Measurements from ENCODE around the gene EPB41L4B.

EPB41L4B gene

GRCh38 chr9:109331353-109331752 is 10.5 kb upstream of the EPB41L4B start:
- Mint-ChIP-seq H3K27me3 (peaks cover 13% of the 10 kb centered on the region), H3K9me3 (no peaks in the 10 kb centered on the region)

GRCh38 chr9:109329638-109330258 is 8.9 kb upstream of the EPB41L4B start:
- no peaks in the 10 kb centered on the region for H3K9me3 Mint-ChIP-seq
- peaks cover 16% of the 10 kb centered on the region for H3K27me3 Mint-ChIP-seq
- no peak overlapping the region for H3K27ac Mint-ChIP-seq

More at GRCh38 chr9:109331353-109331752, 10.5 kb upstream of the EPB41L4B start:
- Mint-ChIP-seq H3K4me1 (no peaks in the 10 kb centered on the region), H3K27ac (no peak overlapping the region), H3K4me3 (no peak overlapping the region), H3K36me3 (no peaks in the 10 kb centered on the region)

GRCh38 chr9:109328978-109329637 is 8.2 kb upstream of the EPB41L4B start:
- Mint-ChIP-seq H3K4me3 (no peak overlapping the region), H3K4me1 (no peaks in the 10 kb centered on the region), H3K27me3 (peaks cover 19% of the 10 kb centered on the region), H3K9me3 (no peaks in the 10 kb centered on the region), H3K27ac (no peak overlapping the region), H3K36me3 (no peaks in the 10 kb centered on the region)

More at GRCh38 chr9:109329638-109330258, 8.9 kb upstream of the EPB41L4B start:
- no peaks in the 10 kb centered on the region for H3K4me1 Mint-ChIP-seq
- no peaks in the 10 kb centered on the region for H3K36me3 Mint-ChIP-seq
- no peak overlapping the region for H3K4me3 Mint-ChIP-seq

GRCh38 chr9:109325089-109325488 is 4.2 kb upstream of the EPB41L4B start:
- peaks cover 33% of the 10 kb centered on the region for H3K27me3 Mint-ChIP-seq
- H3K4me1 Mint-ChIP-seq, result peaks cover 4% of the 10 kb centered on the region
- no peaks in the 10 kb centered on the region for H3K9me3 Mint-ChIP-seq
- no peak overlapping the region for H3K4me3 Mint-ChIP-seq
- no peak overlapping the region for H3K27ac Mint-ChIP-seq
- H3K36me3 Mint-ChIP-seq, result no peaks in the 10 kb centered on the region

GRCh38 chr9:109323771-109324170 is 2.9 kb upstream of the EPB41L4B start:
- Mint-ChIP-seq H3K4me3 (no peak overlapping the region), H3K9me3 (no peaks in the 10 kb centered on the region), H3K4me1 (peaks cover 7% of the 10 kb centered on the region), H3K36me3 (no peaks in the 10 kb centered on the region), H3K27me3 (peaks cover 37% of the 10 kb centered on the region), H3K27ac (no peak overlapping the region)

- no peak overlapping the region for H3K27ac Mint-ChIP-seq
- H3K9me3 Mint-ChIP-seq, result no peaks in the 10 kb centered on the region
- H3K36me3 Mint-ChIP-seq, result no peaks in the 10 kb centered on the region
- H3K4me3 Mint-ChIP-seq, result peak overlapping the region; percentile 75
- peaks cover 42% of the 10 kb centered on the region for H3K27me3 Mint-ChIP-seq
- H3K4me1 Mint-ChIP-seq, result peaks cover 7% of the 10 kb centered on the region
Measured at GRCh38 chr9:109321727-109322126, 868 bp upstream of the EPB41L4B start.

- Mint-ChIP-seq H3K4me3 (no peak overlapping the region), H3K27ac (no peak overlapping the region), H3K36me3 (no peaks in the 10 kb centered on the region), H3K27me3 (peaks cover 55% of the 10 kb centered on the region), H3K9me3 (no peaks in the 10 kb centered on the region), H3K4me1 (peaks cover 7% of the 10 kb centered on the region)
Measured at GRCh38 chr9:109320331-109320741, 523 bp downstream of the EPB41L4B start.

- Mint-ChIP-seq H3K27ac (peak overlapping the region; percentile 17), H3K36me3 (no peaks in the 10 kb centered on the region), H3K9me3 (no peaks in the 10 kb centered on the region), H3K4me1 (peaks cover 7% of the 10 kb centered on the region), H3K27me3 (peaks cover 55% of the 10 kb centered on the region), H3K4me3 (peak overlapping the region; percentile 77)
Measured at GRCh38 chr9:109319626-109320241, 1.1 kb downstream of the EPB41L4B start.

GRCh38 chr9:109319017-109319625 is 1.7 kb downstream of the EPB41L4B start:
- H3K4me3 Mint-ChIP-seq, result peak overlapping the region; percentile 77
- no peaks in the 10 kb centered on the region for H3K36me3 Mint-ChIP-seq
- no peaks in the 10 kb centered on the region for H3K9me3 Mint-ChIP-seq
- peaks cover 7% of the 10 kb centered on the region for H3K4me1 Mint-ChIP-seq
- peak overlapping the region; percentile 17 for H3K27ac Mint-ChIP-seq
- peaks cover 52% of the 10 kb centered on the region for H3K27me3 Mint-ChIP-seq

GRCh38 chr9:109317979-109318741 is 2.7 kb downstream of the EPB41L4B start:
- Mint-ChIP-seq H3K9me3 (no peaks in the 10 kb centered on the region), H3K27ac (no peak overlapping the region), H3K4me1 (peaks cover 7% of the 10 kb centered on the region), H3K36me3 (no peaks in the 10 kb centered on the region), H3K4me3 (no peak overlapping the region), H3K27me3 (peaks cover 49% of the 10 kb centered on the region)

GRCh38 chr9:109317311-109317978 is 3.4 kb downstream of the EPB41L4B start:
- peaks cover 50% of the 10 kb centered on the region for H3K27me3 Mint-ChIP-seq
- H3K27ac Mint-ChIP-seq, result no peak overlapping the region
- no peak overlapping the region for H3K4me3 Mint-ChIP-seq
- no peaks in the 10 kb centered on the region for H3K9me3 Mint-ChIP-seq
- H3K36me3 Mint-ChIP-seq, result no peaks in the 10 kb centered on the region
- H3K4me1 Mint-ChIP-seq, result peaks cover 7% of the 10 kb centered on the region

- Mint-ChIP-seq H3K9me3 (no peaks in the 10 kb centered on the region), H3K27ac (peak overlapping the region; percentile 31), H3K4me3 (no peak overlapping the region), H3K4me1 (peaks cover 13% of the 10 kb centered on the region), H3K27me3 (peaks cover 43% of the 10 kb centered on the region), H3K36me3 (no peaks in the 10 kb centered on the region)
Measured at GRCh38 chr9:109316207-109316640, 4.6 kb downstream of the EPB41L4B start.

GRCh38 chr9:109315480-109316206 is 5.2 kb downstream of the EPB41L4B start:
- Mint-ChIP-seq H3K9me3 (no peaks in the 10 kb centered on the region), H3K27me3 (peaks cover 40% of the 10 kb centered on the region), H3K4me1 (peaks cover 10% of the 10 kb centered on the region), H3K36me3 (no peaks in the 10 kb centered on the region), H3K27ac (no peak overlapping the region), H3K4me3 (no peak overlapping the region)

GRCh38 chr9:109314011-109314531 is 6.8 kb downstream of the EPB41L4B start:
- H3K36me3 Mint-ChIP-seq, result no peaks in the 10 kb centered on the region
- peaks cover 44% of the 10 kb centered on the region for H3K27me3 Mint-ChIP-seq
- H3K4me3 Mint-ChIP-seq, result no peak overlapping the region

More at GRCh38 chr9:109314011-109314531, 6.8 kb downstream of the EPB41L4B start:
- H3K9me3 Mint-ChIP-seq, result no peaks in the 10 kb centered on the region
- H3K27ac Mint-ChIP-seq, result no peak overlapping the region
- peaks cover 7% of the 10 kb centered on the region for H3K4me1 Mint-ChIP-seq

All from activated naive CD4-positive, alpha-beta T cell treated with anti-CD3 and anti-CD28 coated beads, Interleukin-2, amount 50 U/mL, for 24 hours (primary cell).